HepG2 (cell line): ENCODE data around the gene CBLB. TPM values are rescaled to one million over a fixed set of nuclear protein-coding genes. Genes with fewer than 3 reads are reported as not detected.

Experiments used
- ATAC-seq: fragments of 200-7000 bp; cut with Tn5 transposase; 3 replicates; pipeline ENCODE4 v1.9.1; 2020; ENCODE audit warnings: mild to moderate bottlenecking, moderate library complexity
- BruUV-seq: library from RNA; stranded (reverse); fragments of 400-500 nt; replicated peaks from 2 replicates; lab custom pipeline; 2021; lab: Mats Ljungman, UMichigan
- CTCF ChIA-PET: fragments of 300-600 bp; formaldehyde crosslinking; extraction: SDS; loops from one replicate; lab custom pipeline; 2021; ENCODE audit warnings: low total read pairs, inconsistent platforms, low intra/inter-chr PET ratio; lab: Yijun Ruan, JAX
- POLR2A ChIA-PET: fragments of 350-600 bp; sonication (Branson Sonifier 250); formaldehyde crosslinking; loops from one replicate; lab custom pipeline; 2020; ENCODE audit warnings: antibody characterized with exemption, inconsistent platforms; lab: Yijun Ruan, JAX
- DNase-seq: peaks from one replicate; pipeline ENCODE4 v3.0.0-alpha.2; 2015; ENCODE audit warnings: low spot score
- FAIRE-seq: peaks from 3 replicates; lab custom pipeline; 2011; peaks lifted over from hg19 to GRCh38; lab: Jason Lieb, UNC
- H2AFZ ChIP-seq: one replicate; pipeline ENCODE4 v1.6.1; 2011; ENCODE audit warnings: low read length, inconsistent platforms
- H3K27ac ChIP-seq: fragments of 300-600 bp; 3 replicates; pipeline ENCODE4 v1.8.0; 2011; ENCODE audit warnings: mixed run types, mild to moderate bottlenecking, mixed read lengths, low read length, inconsistent platforms; ENCODE audit not compliant: insufficient read depth; ENCODE audit errors: extremely low read length
- H3K27me3 ChIP-seq, 2 experiments: fragments of 200-600 bp in 1 of 2; 2 replicates in 1 of 2; 3 replicates in 1 of 2; pipeline versions ENCODE4 v1.6.0 to v1.8.0; 2011; ENCODE audit warnings: low read length in 2 of 2, mild to moderate bottlenecking in 2 of 2, moderate library complexity in 2 of 2, inconsistent platforms in 1 of 2; ENCODE audit not compliant: insufficient read depth in 2 of 2, control insufficient read depth in 1 of 2
- H3K36me3 ChIP-seq, 2 experiments: fragments of 200-600 bp in 1 of 2; replicated peaks in 1 of 2; 2 replicates in 1 of 2; 3 replicates in 1 of 2; pipeline versions ENCODE4 v1.5.1 to v1.8.0; 2011; ENCODE audit warnings: low read length in 2 of 2, inconsistent platforms in 1 of 2; ENCODE audit not compliant: insufficient read depth in 2 of 2, control insufficient read depth in 1 of 2
- H3K4me1 ChIP-seq: 2 replicates; pipeline ENCODE4 v1.5.1; 2012; ENCODE audit warnings: low read length, inconsistent platforms; ENCODE audit not compliant: insufficient read depth
- H3K4me2 ChIP-seq: 2 replicates; pipeline ENCODE4 v1.6.0; 2011; ENCODE audit warnings: low read depth, low read length, inconsistent platforms
- H3K4me3 ChIP-seq, 3 experiments: fragments of 200-600 bp in 1 of 3; sonication (generic), shearing (Covaris generic) in 1 of 3; replicated peaks in 1 of 3; 2 replicates each; pipeline ENCODE4 v1.5.1; 2011 to 2016; ENCODE audit warnings: low read length in 3 of 3, inconsistent platforms in 2 of 3, low read depth in 2 of 3, mild to moderate bottlenecking in 2 of 3, control low read depth in 1 of 3, mixed read lengths in 1 of 3; ENCODE audit not compliant: insufficient read depth in 1 of 3
- H3K79me2 ChIP-seq: one replicate; pipeline ENCODE4 v1.6.1; 2011; ENCODE audit warnings: low read length, inconsistent platforms; ENCODE audit not compliant: insufficient read depth
- H3K9ac ChIP-seq: 2 replicates; pipeline ENCODE4 v1.6.0; 2011; ENCODE audit warnings: mild to moderate bottlenecking, low read depth, low read length, inconsistent platforms; ENCODE audit not compliant: insufficient read depth
- H3K9me3 ChIP-seq: 2 replicates; pipeline ENCODE4 v1.5.1; 2012; ENCODE audit warnings: mild to moderate bottlenecking, low read length
- H4K20me1 ChIP-seq: 2 replicates; pipeline ENCODE4 v1.6.0; 2011; ENCODE audit warnings: inconsistent platforms, mild to moderate bottlenecking, low read length, moderate library complexity; ENCODE audit not compliant: insufficient read depth
- ATRX ChIP-seq: sonication (generic); formaldehyde crosslinking; IDR thresholded peaks from 2 replicates; pipeline ENCODE4 v1.4.0; 2020; ENCODE audit warnings: missing genetic modification reagents, borderline replicate concordance
- CERS6 ChIP-seq: sonication (generic); formaldehyde crosslinking; IDR thresholded peaks from 2 replicates; pipeline ENCODE4 v1.5.0; 2020; ENCODE audit warnings: missing genetic modification reagents
- FOXA3 ChIP-seq: IDR thresholded peaks from 2 replicates; pipeline ENCODE4 v1.6.1; 2016; ENCODE audit warnings: missing genetic modification reagents, missing compliant biosample characterization
- HOMEZ ChIP-seq: IDR thresholded peaks from 2 replicates; pipeline ENCODE4 v1.6.1; 2016; ENCODE audit warnings: low read depth
- KLF6 ChIP-seq: IDR thresholded peaks from 2 replicates; pipeline ENCODE4 v1.8.0; 2016; ENCODE audit warnings: missing biosample characterization, missing genetic modification reagents
- NCOA1 ChIP-seq: sonication (generic); formaldehyde crosslinking; IDR thresholded peaks from 2 replicates; pipeline ENCODE4 v1.9.0; 2021; ENCODE audit warnings: missing genetic modification reagents
- PAWR ChIP-seq: sonication (generic); formaldehyde crosslinking; IDR thresholded peaks from 2 replicates; pipeline ENCODE4 v1.4.0; 2020; ENCODE audit warnings: missing genetic modification reagents, mild to moderate bottlenecking, borderline replicate concordance
- PCBP2 ChIP-seq: fragments of 200-400 bp; formaldehyde crosslinking; optimal IDR thresholded peaks from 2 replicates; pipeline ENCODE3; 2018; ENCODE audit warnings: low read length, low read depth; ENCODE audit not compliant: poor library complexity, severe bottlenecking
- RARA ChIP-seq: IDR thresholded peaks from 2 replicates; pipeline ENCODE4 v1.6.1; 2016; ENCODE audit warnings: missing genetic modification reagents, missing compliant biosample characterization
- SOX5 ChIP-seq: IDR thresholded peaks from 2 replicates; pipeline ENCODE4 v1.6.1; 2016; ENCODE audit warnings: borderline replicate concordance
- TCF12 ChIP-seq, 2 experiments: fragments of 450-650 bp in 1 of 2; sonication (generic) in 1 of 2; formaldehyde crosslinking in 1 of 2; IDR thresholded peaks; 2 replicates each; pipeline versions ENCODE4 v1.6.1 to v1.8.0; 2017 to 2022; ENCODE audit warnings: antibody characterized with exemption in 1 of 2, mild to moderate bottlenecking in 1 of 2, missing genetic modification reagents in 1 of 2, moderate library complexity in 1 of 2
- ZBTB7A ChIP-seq: sonication (generic); formaldehyde crosslinking; IDR thresholded peaks from 2 replicates; pipeline ENCODE4 v1.8.0; 2022; ENCODE audit warnings: mild to moderate bottlenecking, missing genetic modification reagents
- ZFP41 ChIP-seq: sonication (generic); formaldehyde crosslinking; IDR thresholded peaks from 2 replicates; pipeline ENCODE4 v1.4.0; 2020; ENCODE audit warnings: mild to moderate bottlenecking, missing genetic modification reagents, borderline replicate concordance
- ZNF33A ChIP-seq: sonication (generic); formaldehyde crosslinking; IDR thresholded peaks from 2 replicates; pipeline ENCODE4 v1.5.1; 2020; ENCODE audit warnings: missing genetic modification reagents, mild to moderate bottlenecking, moderate library complexity, borderline replicate concordance
- ZNF644 ChIP-seq: IDR thresholded peaks from 2 replicates; pipeline ENCODE4 v1.6.1; 2016; ENCODE audit warnings: low read depth
- ZNF678 ChIP-seq: sonication (generic); formaldehyde crosslinking; IDR thresholded peaks from 2 replicates; pipeline ENCODE4 v1.4.0; 2020; ENCODE audit warnings: mild to moderate bottlenecking, missing genetic modification reagents
- ZNF710 ChIP-seq: sonication (generic); formaldehyde crosslinking; IDR thresholded peaks from 2 replicates; pipeline ENCODE4 v1.5.0; 2020; ENCODE audit warnings: mild to moderate bottlenecking, missing genetic modification reagents, borderline replicate concordance
- ZNF720 ChIP-seq: sonication (generic); formaldehyde crosslinking; IDR thresholded peaks from 2 replicates; pipeline ENCODE4 v1.4.0; 2020; ENCODE audit warnings: missing genetic modification reagents
- WGBS: methylation state at CpG from one replicate; pipeline ENCODE4 v1.1.6; 2017; ENCODE audit warnings: low lambda C conversion rate; 5-methylcytosine and 5-hydroxymethylcytosine counted together
- in situ Hi-C: cut with HindIII; loops from 2 replicates; pipeline ENCODE4 v1.10.0; 2017; ENCODE audit warnings: low pct_unique_long_range_greater_than_20kb; ENCODE audit not compliant: extremely low pct_ligation_motif_present
- intact Hi-C: fragments of 100-400 bp; cut with micrococcal nuclease; formaldehyde crosslinking; loops from one replicate; pipeline ENCODE4 v1.10.0; 2022; ENCODE audit not compliant: unreplicated experiment
- polyA plus RNA-seq, 8 experiments: library from polyadenylated mRNA; depleted of rRNA in 3 of 8; stranded (reverse) in 7 of 8; unstranded in 1 of 8; fragments of >200 nt; fragmentation: Illumina TruSeq in 4 of 8; extraction: Trizol in 4 of 8; gene quantifications; 2 replicates each; pipeline versions ENCODE4 v1.2.1 to v1.2.3, GENCODE V29; 2011 to 2016; ENCODE audit warnings: low read depth in 4 of 8, missing spikeins in 1 of 8, mixed read lengths in 1 of 8; ENCODE audit not compliant: insufficient read depth in 1 of 8
- total RNA-seq, 5 experiments: library from RNA; depleted of rRNA; stranded (reverse); fragments of >200 nt; fragmentation: Illumina TruSeq; extraction: Trizol; gene quantifications; 2 replicates each; pipeline ENCODE4 v1.2.3, GENCODE V29; 2016; ENCODE audit warnings: low read depth in 1 of 5

Gene CBLB
- total and polyA plus RNA-seq, 2 of the 13 experiments (the other 11 are each of a cell fraction or from before 2014, with no cell fraction given): 9.8 to 16.4 TPM

GRCh38 chr3:105847865-105848264, 20.9 kb downstream of the CBLB start (continued):
- TF ChIP-seq HOMEZ (CRISPR knock-in tag): no peak
- no peak for TF ChIP-seq NCOA1 (CRISPR knock-in tag)
- no peak for TF ChIP-seq FOXA3 (CRISPR knock-in tag)
- no peak for TF ChIP-seq RARA (CRISPR knock-in tag)
- no peak for TF ChIP-seq ZNF33A (CRISPR knock-in tag)
- TF ChIP-seq SOX5: no peak
- no peak for TF ChIP-seq CERS6 (CRISPR knock-in tag)
- no peak for TF ChIP-seq ZFP41 (CRISPR knock-in tag)
- TF ChIP-seq ZNF644 (CRISPR knock-in tag): no peak
- no peak for TF ChIP-seq ATRX (CRISPR knock-in tag)
- TF ChIP-seq ZNF720 (CRISPR knock-in tag): no peak
- TF ChIP-seq ZBTB7A (CRISPR knock-in tag): no peak
- TF ChIP-seq TCF12 (IDR thresholded peaks at IDR 0.05): no peak
- no peak for TF ChIP-seq TCF12 (CRISPR knock-in tag; IDR thresholded peaks at IDR 0.05)

GRCh38 chr3:105847452-105847851, 21.4 kb downstream of the CBLB start:
- H3K4me2 ChIP-seq: no peak overlapping the region
- no peak for ATAC-seq
- no peaks in the 10 kb centered on the region for H3K27me3 ChIP-seq
- no peak for FAIRE-seq
- peaks cover 5% of the 10 kb centered on the region; the same call in 1 of the 2 replicates for H4K20me1 ChIP-seq
- no TSS peak for BruUV-seq
- H3K27ac ChIP-seq: no peak overlapping the region
- H3K4me3 ChIP-seq: no peak overlapping the region
- no peaks in the 10 kb centered on the region for H3K79me2 ChIP-seq
- H3K9ac ChIP-seq: no peak overlapping the region
- H3K4me1 ChIP-seq: peaks cover 7% of the 10 kb centered on the region; the same call in 1 of the 2 replicates
- no peak overlapping the region for H2AFZ ChIP-seq
- POLR2A ChIA-PET: no interaction called here
- peaks cover 3 to 7% of the 10 kb centered on the region in 2 experiments; a peak in 3 of 5 replicates for H3K36me3 ChIP-seq
- WGBS: 97% methylated on average over 1 of the region's 1 CpG
- H3K9me3 ChIP-seq: no peaks in the 10 kb centered on the region
- no peak for TF ChIP-seq ZNF678 (CRISPR knock-in tag)
- no peak for TF ChIP-seq PCBP2
- TF ChIP-seq KLF6 (CRISPR knock-in tag): no peak
- TF ChIP-seq PAWR: no peak
- no peak for TF ChIP-seq ZNF710
- intact Hi-C loops: no loop called here
- in situ Hi-C loops: no loop called here
- no peak for DNase-seq
- CTCF ChIA-PET: no interaction called here
